ENCODE results near the gene BLVRB. TPM values are rescaled to one million over a fixed set of nuclear protein-coding genes. Genes with fewer than 3 reads are reported as not detected.
"Not testable (repeated sequence)": the region's sequence is repeated elsewhere in the genome, so short reads cannot be mapped to it uniquely, and the experiment has no call there.

The BLVRB gene
- total and polyA plus RNA-seq, 8 donors = 54.3 to 561 (median 252) TPM

DNA sequence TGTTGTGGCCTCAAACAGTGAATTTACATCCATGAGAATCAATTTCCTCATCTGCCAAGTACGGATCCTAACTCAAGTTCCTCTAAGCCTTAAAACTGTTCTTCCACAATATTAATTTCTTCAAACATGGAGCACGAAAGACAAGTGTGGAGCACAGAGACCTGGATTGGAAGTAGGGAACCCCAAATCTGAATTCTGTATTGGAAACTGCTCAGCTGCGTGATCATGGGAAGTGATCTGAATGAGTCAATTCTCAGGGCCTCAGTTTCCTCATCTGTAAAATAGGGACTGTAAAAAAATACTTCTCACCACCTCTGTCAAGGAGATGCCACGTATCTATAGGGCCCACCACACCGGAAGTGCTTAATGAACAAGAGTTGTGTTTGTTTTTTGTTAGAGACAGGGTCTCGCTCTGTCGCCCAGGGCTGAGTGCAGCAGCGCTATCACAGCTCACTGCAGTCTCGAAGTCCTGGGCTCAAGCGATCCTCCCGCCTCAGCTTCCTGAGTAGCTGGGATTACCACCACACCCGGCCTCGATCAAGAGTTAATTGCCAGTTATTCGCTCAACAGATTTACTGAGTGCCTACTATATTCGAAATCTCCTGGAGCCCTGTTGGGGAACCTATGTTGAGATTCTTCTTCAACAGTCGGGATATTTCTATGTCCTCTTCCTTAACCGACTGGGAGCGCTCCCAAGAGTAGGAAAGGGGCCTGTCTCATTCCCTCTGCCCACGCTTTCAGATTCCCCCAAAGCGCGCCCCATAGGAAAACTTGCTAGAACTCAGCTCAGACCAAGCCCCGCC is 23.0 kb downstream of the BLVRB start:
- intact Hi-C loops (cut with DNase I; ENCODE audit: low total_unique reads) = no loop called here
- 15 to 17% (median 16%) methylated on average over 21 to 22 of the region's 22 CpGs for WGBS, 5 donors

DNA sequence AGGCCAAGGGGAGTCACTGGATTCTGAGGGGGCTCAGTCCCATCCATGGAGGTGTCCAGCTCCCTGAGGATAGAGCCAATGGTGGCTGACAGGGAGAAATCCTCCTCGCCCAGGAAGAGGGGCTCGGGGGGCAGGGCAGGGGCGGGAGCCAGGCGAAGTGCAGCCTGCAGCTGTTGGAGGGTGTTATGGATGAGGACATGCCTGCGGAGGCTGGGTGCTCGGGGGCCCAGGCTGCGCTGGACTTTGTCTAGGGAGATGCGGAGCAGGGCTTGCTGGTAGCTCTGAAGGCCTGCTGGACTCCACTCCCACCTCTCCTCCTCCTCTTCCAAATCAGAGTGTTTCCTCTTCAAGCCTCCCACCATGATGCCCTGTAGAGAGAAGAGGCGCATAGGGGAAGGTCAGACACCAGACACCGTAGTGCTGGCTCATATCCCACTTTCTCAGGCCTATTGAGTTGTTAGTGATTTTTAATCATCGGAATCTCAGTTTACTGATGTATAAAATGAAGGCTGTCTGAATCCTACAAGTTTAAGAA is 23.8 kb downstream of the BLVRB start:
- H3K27ac ChIP-seq = peak overlapping the region in 4 of 5 donors; percentile 44 to 100 (median 96)
- TF ChIP-seq POLR2A (IDR thresholded peaks at IDR 0.05) (no peak), EP300 (IDR thresholded peaks at IDR 0.05) (no peak), POLR2AphosphoS5 (IDR thresholded peaks at IDR 0.05) (no peak)
- TF ChIP-seq, protein P1, sequence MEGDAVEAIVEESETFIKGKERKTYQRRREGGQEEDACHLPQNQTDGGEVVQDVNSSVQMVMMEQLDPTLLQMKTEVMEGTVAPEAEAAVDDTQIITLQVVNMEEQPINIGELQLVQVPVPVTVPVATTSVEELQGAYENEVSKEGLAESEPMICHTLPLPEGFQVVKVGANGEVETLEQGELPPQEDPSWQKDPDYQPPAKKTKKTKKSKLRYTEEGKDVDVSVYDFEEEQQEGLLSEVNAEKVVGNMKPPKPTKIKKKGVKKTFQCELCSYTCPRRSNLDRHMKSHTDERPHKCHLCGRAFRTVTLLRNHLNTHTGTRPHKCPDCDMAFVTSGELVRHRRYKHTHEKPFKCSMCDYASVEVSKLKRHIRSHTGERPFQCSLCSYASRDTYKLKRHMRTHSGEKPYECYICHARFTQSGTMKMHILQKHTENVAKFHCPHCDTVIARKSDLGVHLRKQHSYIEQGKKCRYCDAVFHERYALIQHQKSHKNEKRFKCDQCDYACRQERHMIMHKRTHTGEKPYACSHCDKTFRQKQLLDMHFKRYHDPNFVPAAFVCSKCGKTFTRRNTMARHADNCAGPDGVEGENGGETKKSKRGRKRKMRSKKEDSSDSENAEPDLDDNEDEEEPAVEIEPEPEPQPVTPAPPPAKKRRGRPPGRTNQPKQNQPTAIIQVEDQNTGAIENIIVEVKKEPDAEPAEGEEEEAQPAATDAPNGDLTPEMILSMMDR (IDR thresholded peaks at IDR 0.05) = no peak
- intact Hi-C loops (cut with DNase I; ENCODE audit: low total_unique reads) = no loop called here
- H3K36me3 ChIP-seq = peaks cover 19 to 26% (median 22%) of the 10 kb centered on the region in 4 donors
- 77 to 88% (median 85%) methylated on average over 9 to 11 of the region's 11 CpGs for WGBS, 5 donors
- H3K9me3 ChIP-seq = no peaks in the 10 kb centered on the region
- H3K27me3 ChIP-seq = no peaks in the 10 kb centered on the region
- H3K4me3 ChIP-seq = peak overlapping the region in 2 of 4 donors; percentile 69 to 91
- DNase-seq = no peak
- peaks cover 20 to 49% (median 38%) of the 10 kb centered on the region in 4 donors for H3K4me1 ChIP-seq

More for the DNA sequence above, 23.0 kb downstream of the BLVRB start:
- Histone ChIP-seq H3K36me3 (peaks cover 22 to 34% (median 29%) of the 10 kb centered on the region in 4 donors), H3K9me3 (no peaks in the 10 kb centered on the region), H3K4me3 (peak overlapping the region; percentile 69 to 98 (median 88)), H3K4me1 (peaks cover 20 to 49% (median 38%) of the 10 kb centered on the region in 4 donors), H3K27ac (peak overlapping the region; percentile 63 to 100 (median 98)), H3K27me3 (no peaks in the 10 kb centered on the region)
- no peak for DNase-seq
- TF ChIP-seq, protein P1 (IDR thresholded peaks at IDR 0.05) = no peak
- TF ChIP-seq EP300 (IDR thresholded peaks at IDR 0.05) (no peak), POLR2AphosphoS5 (IDR thresholded peaks at IDR 0.05) (no peak), POLR2A (IDR thresholded peaks at IDR 0.05) (no peak)

DNA sequence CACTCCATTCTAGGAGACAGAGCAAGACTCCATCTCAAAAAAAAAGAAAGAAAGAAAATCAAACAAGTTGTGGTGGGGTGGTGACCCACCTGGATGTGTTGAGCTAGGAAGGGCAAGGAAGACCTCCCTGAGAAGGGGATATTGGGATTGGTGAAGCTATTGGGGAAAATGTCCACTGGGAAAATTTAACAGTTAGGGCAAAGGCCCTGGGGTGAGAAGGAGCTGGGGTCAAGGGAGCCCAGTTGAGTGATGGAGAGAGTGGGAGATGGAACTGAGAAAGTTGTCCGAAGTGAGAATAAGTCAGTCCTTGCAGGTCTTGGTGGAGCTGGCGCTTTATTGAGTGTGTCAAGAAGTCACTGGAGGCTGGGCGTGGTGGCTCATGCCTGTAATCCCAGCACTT is 27.3 kb downstream of the BLVRB start:
- peaks cover 21 to 49% (median 39%) of the 10 kb centered on the region in 4 donors for H3K4me1 ChIP-seq
- TF ChIP-seq EP300 (IDR thresholded peaks at IDR 0.05) (no peak), POLR2A (IDR thresholded peaks at IDR 0.05) (no peak), POLR2AphosphoS5 (IDR thresholded peaks at IDR 0.05) (no peak)
- TF ChIP-seq, protein P1 (IDR thresholded peaks at IDR 0.05) = no peak
- intact Hi-C loops (cut with DNase I; ENCODE audit: low total_unique reads) = no loop called here
- H3K36me3 ChIP-seq = peaks cover 19 to 23% (median 21%) of the 10 kb centered on the region in 4 donors
- no peaks in the 10 kb centered on the region for H3K9me3 ChIP-seq
- WGBS, 5 donors = 87 to 96% (median 92%) methylated on average over 3 of the region's 3 CpGs
- no peak overlapping the region for H3K4me3 ChIP-seq
- no peak for DNase-seq
- H3K27me3 ChIP-seq = no peaks in the 10 kb centered on the region
- H3K27ac ChIP-seq = peak overlapping the region in 1 of 5 donors; percentile 14

DNA sequence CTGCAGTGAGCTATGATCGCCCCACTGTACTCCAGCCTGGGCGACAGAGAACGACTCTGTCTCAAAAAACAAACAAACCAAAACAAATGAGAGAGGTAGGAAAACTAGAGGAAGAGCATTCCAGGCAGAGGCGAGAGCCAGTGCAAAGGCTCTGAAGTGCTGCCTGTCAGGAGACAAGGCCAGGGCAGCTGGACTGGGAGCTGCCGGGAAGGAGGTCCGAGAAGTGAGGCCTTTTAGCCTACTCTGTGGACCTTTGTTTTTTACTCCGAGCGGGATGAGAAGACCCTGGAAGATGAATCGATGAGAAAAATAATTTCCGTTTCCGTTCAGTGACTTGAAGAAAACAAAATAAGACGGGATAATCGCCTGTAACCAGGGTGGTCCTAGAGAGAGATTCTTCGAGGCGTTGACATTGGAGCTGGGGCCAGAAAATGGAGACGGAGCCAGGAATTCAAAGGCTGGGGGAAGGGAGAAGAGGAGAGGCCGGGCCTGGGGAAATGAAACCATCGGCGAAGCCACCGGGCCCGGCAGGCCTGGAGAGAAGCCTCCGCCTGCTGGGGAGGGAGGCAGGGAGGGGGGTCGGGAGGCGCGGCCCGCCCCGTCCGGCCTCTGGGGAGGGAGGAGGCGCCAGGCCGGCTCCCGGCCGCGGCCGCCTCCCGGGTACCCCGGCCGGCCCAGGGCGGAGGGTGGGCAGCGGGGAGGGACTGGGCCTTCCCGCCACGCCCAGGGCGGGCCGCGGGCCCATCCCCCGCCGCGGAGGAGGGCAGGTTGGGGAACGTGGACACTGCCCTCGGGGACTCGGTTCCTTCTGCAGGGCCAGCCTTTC is 31.9 kb downstream of the BLVRB start:
- Histone ChIP-seq H3K9me3 (no peaks in the 10 kb centered on the region), H3K36me3 (no peaks in the 10 kb centered on the region), H3K4me3 (peak overlapping the region; percentile 40 to 50 (median 44)), H3K27me3 (no peaks in the 10 kb centered on the region), H3K4me1 (peaks cover 16 to 30% (median 27%) of the 10 kb centered on the region in 4 donors), H3K27ac (peak overlapping the region; percentile 84 to 97 (median 95))
- WGBS, 5 donors = 1 to 6% (median 2%) methylated on average over 29 to 50 of the region's 50 CpGs
- intact Hi-C loops (cut with DNase I; ENCODE audit: low total_unique reads) = no loop called here
- no peak for TF ChIP-seq EP300 (IDR thresholded peaks at IDR 0.05)
- TF ChIP-seq POLR2A (IDR thresholded peaks at IDR 0.05) = no peak
- peak in 2 of 3 donors; percentile 40 to 50 for TF ChIP-seq POLR2AphosphoS5 (IDR thresholded peaks at IDR 0.05)
- peak; percentile 91 to 97 for DNase-seq

DNA sequence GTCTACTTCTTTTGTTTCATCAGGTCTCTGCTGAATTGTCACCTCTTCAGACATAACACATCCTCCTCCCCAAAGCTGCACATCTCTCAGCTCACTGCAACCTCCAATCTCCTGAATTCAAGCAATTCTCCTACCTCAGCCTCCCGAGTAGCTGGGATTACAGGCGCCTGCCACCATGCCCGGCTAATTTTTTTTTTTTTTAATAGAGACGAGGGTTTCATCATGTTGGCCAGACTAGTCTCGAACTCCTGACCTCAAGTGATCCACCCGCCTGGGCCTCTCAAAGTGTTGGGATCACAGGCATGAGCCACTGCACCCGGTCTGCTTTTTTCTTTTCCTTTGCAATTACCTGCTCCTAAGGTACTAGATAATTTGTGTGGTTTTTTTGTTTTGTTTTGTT is 32.8 kb downstream of the BLVRB start:
- H3K4me3 ChIP-seq = peak overlapping the region; percentile 40 to 50 (median 44)
- H3K27ac ChIP-seq = peak overlapping the region; percentile 84 to 97 (median 95)
- DNase-seq; H3K36me3 ChIP-seq; H3K27me3 ChIP-seq; H3K9me3 ChIP-seq; intact Hi-C loops (cut with DNase I; ENCODE audit: low total_unique reads): not testable (repeated sequence)
- WGBS, 5 donors = 25 to 34% (median 27%) methylated on average over 7 of the region's 7 CpGs
- H3K4me1 ChIP-seq = peaks cover 16 to 30% (median 27%) of the 10 kb centered on the region in 4 donors
